ENCODE measurements around the gene COX6A2.

The COX6A2 gene

DNA sequence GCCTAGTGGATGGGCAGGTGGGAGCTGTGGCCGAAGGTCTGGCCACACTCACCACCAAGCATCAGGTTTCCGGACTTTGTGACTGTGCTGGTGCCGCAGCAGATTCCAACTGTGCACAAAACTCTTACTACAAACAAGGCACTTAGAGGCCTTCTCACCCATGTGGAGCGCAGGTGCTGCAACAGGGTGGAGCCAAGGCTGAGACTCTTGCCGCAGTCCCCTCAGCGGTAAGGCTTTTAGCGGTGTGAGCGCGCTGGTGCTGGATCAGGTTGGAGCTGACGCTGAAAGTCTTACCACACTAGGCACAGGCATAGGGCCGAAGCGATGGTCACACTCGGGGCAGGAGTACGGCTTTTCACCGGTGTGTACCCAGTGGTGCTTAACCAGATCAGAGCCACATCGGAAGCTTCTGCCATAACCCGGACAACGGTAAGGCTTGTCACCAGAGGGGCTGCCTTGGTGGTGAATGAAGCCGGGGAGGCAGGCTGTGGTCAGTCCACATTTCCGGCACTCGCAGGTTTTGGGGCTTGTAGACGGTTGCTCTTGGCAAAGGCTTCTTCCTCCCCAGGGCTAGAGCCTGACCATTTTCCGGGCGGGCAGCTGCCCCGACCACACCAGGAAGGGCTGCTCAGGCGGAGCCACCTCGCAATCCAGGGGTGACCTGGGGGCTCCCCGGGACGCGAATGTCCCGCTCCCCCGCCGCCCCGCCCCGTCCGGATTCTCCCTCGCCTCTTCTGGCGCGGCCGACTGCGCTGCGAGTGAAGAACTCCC lies 30.1 kb upstream of the COX6A2 start:
- Histone ChIP-seq H3K4me3 (peak overlapping the region; percentile 77), H3K27ac (peak overlapping the region; percentile 90 to 98)
- no peak for TF ChIP-seq CTCF (IDR thresholded peaks at IDR 0.05)
- no peak for DNase-seq (ENCODE audit: low spot score)

DNA sequence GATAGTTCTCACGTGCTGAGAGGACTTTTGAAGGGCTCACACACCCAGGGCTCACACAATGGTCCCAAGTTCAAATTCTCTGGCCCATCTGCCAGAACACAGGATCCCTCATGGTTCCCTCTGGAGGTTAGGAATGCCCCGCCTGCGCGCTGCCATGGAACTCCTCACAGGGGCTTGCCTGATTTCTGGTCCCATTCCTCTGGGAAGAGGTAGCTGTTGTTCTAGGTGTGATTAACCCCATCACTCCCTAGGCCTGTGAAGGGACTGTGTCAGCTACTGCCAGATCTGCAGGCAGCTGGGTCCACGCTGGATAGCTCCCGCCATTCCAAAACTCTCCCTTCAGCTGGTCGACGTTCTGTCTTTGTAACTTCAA lies 28.8 kb upstream of the COX6A2 start:
- Histone ChIP-seq H3K27ac (no peak overlapping the region), H3K4me3 (peak overlapping the region; percentile 77)
- DNase-seq (ENCODE audit: low spot score): no peak
- TF ChIP-seq CTCF (IDR thresholded peaks at IDR 0.05): no peak

DNA sequence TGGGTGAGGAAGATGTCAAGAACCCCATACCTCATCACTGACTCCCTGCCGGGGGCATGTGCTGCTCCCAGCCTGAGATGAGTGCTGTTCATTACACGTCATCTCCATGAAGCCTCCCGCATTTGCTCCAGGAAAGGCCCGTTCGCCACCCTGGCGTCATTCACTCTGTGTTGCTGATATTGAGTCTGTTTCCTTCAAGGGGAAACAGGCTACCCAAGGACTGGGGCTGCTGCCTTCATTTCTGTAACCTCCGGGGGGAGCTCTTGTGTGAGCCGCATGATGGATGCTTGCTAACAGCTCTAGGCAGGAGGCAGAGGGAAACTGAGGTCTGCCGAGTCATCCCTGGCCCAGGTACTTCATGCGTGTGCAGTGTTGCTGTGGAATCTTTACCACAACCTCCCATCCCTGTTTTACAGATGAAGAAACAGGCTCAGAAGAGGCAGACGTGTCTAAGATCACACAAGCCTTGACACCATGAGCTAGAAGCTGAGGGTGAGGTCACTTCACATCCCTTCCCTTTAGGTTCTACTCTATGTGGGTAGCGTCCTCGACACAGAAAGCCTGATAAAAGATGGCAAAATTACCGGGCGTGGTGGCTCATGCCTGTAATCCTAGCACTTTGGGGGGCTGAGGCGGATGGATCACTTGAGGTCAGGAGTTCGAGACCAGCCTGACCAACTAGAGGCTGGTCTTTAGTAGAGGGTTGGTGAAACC lies 27.6 kb upstream of the COX6A2 start:
- no peak overlapping the region for H3K4me3 ChIP-seq
- no peak for TF ChIP-seq CTCF (IDR thresholded peaks at IDR 0.05)
- no peak for DNase-seq (ENCODE audit: low spot score)
- H3K27ac ChIP-seq: peak overlapping the region in 1 of 2 donors; percentile 2

GRCh38 chr16:31453255-31454204 lies 25.4 kb upstream of the COX6A2 start:
- no peak for TF ChIP-seq CTCF (IDR thresholded peaks at IDR 0.05)
- no peak for DNase-seq (ENCODE audit: low spot score)

GRCh38 chr16:31452631-31453106 lies 24.5 kb upstream of the COX6A2 start:
- no peak for DNase-seq (ENCODE audit: low spot score)
- TF ChIP-seq CTCF (IDR thresholded peaks at IDR 0.05): no peak

More at GRCh38 chr16:31453255-31454204, 25.4 kb upstream of the COX6A2 start:
- peak overlapping the region; percentile 42 for H3K4me3 ChIP-seq
- H3K27ac ChIP-seq: peak overlapping the region; percentile 81 to 89

DNA sequence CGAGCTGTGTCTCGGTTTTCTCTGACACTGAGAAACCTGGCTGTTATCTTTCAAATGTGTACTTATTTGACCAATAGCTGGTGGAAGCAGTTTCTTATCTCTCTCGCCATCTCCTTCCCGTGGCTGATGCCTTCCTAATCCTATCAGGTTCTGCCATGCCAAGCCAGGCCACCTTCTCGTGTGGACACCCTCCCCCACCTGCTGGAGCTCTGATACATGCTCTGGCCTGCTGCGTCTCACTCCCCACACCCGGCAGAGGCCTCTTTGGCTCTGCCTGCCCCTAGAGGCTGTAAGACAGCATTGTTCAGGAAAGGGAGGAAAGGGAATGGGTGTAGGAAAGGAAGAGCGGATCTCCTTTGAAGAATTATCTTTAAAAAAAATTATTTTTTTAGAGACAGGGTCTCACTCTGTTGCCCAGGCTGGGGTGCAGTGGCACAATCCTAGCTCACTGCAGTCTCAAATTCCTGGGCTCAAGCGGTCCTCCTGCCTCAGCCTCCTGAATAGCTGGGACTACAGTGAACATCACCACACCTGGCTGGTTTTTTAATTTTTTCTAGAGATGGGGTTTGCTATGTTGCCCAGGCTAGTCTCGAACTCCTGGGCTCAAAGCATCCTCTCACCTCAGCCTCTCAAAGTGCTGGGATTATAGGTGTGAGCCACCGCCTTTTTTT lies 23.7 kb upstream of the COX6A2 start:
- H3K4me3 ChIP-seq: no peak overlapping the region
- DNase-seq (ENCODE audit: low spot score): no peak
- H3K27ac ChIP-seq: peak overlapping the region in 1 of 2 donors; percentile 81
- peak; percentile 24 for TF ChIP-seq CTCF (IDR thresholded peaks at IDR 0.05)

More at GRCh38 chr16:31452631-31453106, 24.5 kb upstream of the COX6A2 start:
- peak overlapping the region; percentile 42 for H3K4me3 ChIP-seq
- H3K27ac ChIP-seq: peak overlapping the region; percentile 81 to 89

Data from coronary artery (tissue), 2 donors.